Heart left ventricle (tissue), 16 donors: ENCODE results near the gene SARNP. TPM values are rescaled to one million over a fixed set of nuclear protein-coding genes. Genes with fewer than 3 reads are reported as not detected.

Experiments used
- ATAC-seq, 4 donors: fragments of 200-7000 bp; cut with Tn5 transposase; one replicate each; pipeline ENCODE4 v1.9.1; 2020 to 2022; ENCODE audit warnings: moderate library complexity in 4 of 4, mild to moderate bottlenecking in 3 of 4, moderate number of reproducible peaks in 1 of 4
- DNase-seq, 5 donors: peaks; one replicate each; pipeline ENCODE4 v3.0.0-alpha.2; 2020
- H3K27ac ChIP-seq, 12 donors: fragments of 200-600 bp; sonication (generic) in 4 of 12; one replicate each; pipeline versions ENCODE4 v1.5.0 to v1.8.0; 2016 to 2022; ENCODE audit warnings: mild to moderate bottlenecking in 2 of 12
- H3K27me3 ChIP-seq, 9 donors: fragments of 200-600 bp; sonication (generic) in 2 of 9; one replicate each; pipeline versions ENCODE4 v1.5.1 to v1.8.0; 2016 to 2022; ENCODE audit warnings: mild to moderate bottlenecking in 3 of 9
- H3K36me3 ChIP-seq, 9 donors: fragments of 200-600 bp; sonication (generic) in 2 of 9; one replicate each; pipeline versions ENCODE4 v1.5.0 to v1.8.0; 2018 to 2022; ENCODE audit warnings: mild to moderate bottlenecking in 2 of 9
- H3K4me1 ChIP-seq, 12 donors: fragments of 200-600 bp; sonication (generic) in 4 of 12; one replicate each; pipeline versions ENCODE4 v1.5.0 to v1.8.0; 2016 to 2022; ENCODE audit warnings: mild to moderate bottlenecking in 3 of 12
- H3K4me3 ChIP-seq, 12 donors: fragments of 200-600 bp; sonication (generic) in 4 of 12; one replicate each; pipeline versions ENCODE4 v1.5.0 to v1.8.0; 2017 to 2022; ENCODE audit warnings: mild to moderate bottlenecking in 9 of 12, moderate library complexity in 4 of 12
- H3K9me3 ChIP-seq, 12 donors: fragments of 200-600 bp; sonication (generic) in 4 of 12; one replicate each; pipeline versions ENCODE4 v1.5.0 to v1.8.0; 2016 to 2022; ENCODE audit warnings: mild to moderate bottlenecking in 1 of 12
- POLR2A ChIP-seq, 2 donors: fragments of 450-650 bp; IDR thresholded peaks; one replicate each; pipeline ENCODE4 v1.6.1; 2017; ENCODE audit warnings: antibody characterized with exemption in 2 of 2, mild to moderate bottlenecking in 2 of 2, moderate library complexity in 2 of 2
- WGBS, 4 donors: extraction: QIAGEN DNeasy Blood & Tissue Kit in 2 of 4; methylation state at CpG; one replicate each; pipeline versions ENCODE4 v1.1.5 to v1.1.7; 2013 to 2018; 5-methylcytosine and 5-hydroxymethylcytosine counted together
- intact Hi-C, 10 donors: fragments of 100-400 bp; cut with DNase I; formaldehyde crosslinking; loops; one replicate each; pipeline versions ENCODE4 v1.11.1 to v1.14.2; 2022
- polyA plus RNA-seq, 2 donors: library from polyadenylated mRNA; stranded (reverse); fragments of 200-250 nt; gene quantifications; one replicate each; pipeline ENCODE4 v1.2.3, GENCODE V29; 2013
- total RNA-seq, 9 donors: library from RNA; depleted of rRNA in 2 of 9; stranded (reverse); fragments of >200 nt in 2 of 9; fragmentation: NEBNext Ultra II Directional in 3 of 9; extraction: Animal tissue kit (Norgen Biotek cat#: 25700) in 3 of 9; gene quantifications; one replicate each; pipeline versions ENCODE4 v1.1.0 to v1.2.4, GENCODE V29; 2016 to 2023
- TF ChIP-seq, protein P1 (sequence below), 12 donors: fragments of 200-600 bp; sonication (generic) in 4 of 12; IDR thresholded peaks; one replicate each; pipeline versions ENCODE4 v1.5.0 to v1.8.0; 2018 to 2022; ENCODE audit warnings: antibody characterized with exemption in 12 of 12, mild to moderate bottlenecking in 5 of 12
- donor health status: ischemic (EF 13 %, LVEDD 7.1; RV severe dilation, severe dysfunction).
- donor health status: healthy with polysubstance abuse.
- donor health status: DM: no; HTN: yes; CAD: no.
- donor health status: DM: no; HTN: no; CAD: no.
- donor health status: ischemic (EF 25% LVEDD 6.9; RV normal size, moderate dysfunction).
- donor health status: ischemic (EF 25% LVEDD 5.7; RV mildly dilated, moderate dysfunction).
- donor health status: healthy.
- donor health status: DM: yes; HTN: yes; CAD: no.
- donor health status: ischemic (EF 35%, LVEDD 5.7; RV mildly dilated, moderate dysfunction).
- donor health status: nonischemic (EF 11% LVEDD 7.7; RV severe dilation, severe dysfunction).
- donor health status: DM: yes; HTN: yes; CAD: no.
- donor health status: PGD.
- donor health status: ischemic (EF 29% LVEDD 5.4; RV normal size, mild dysfunction).
- donor health status: nonischemic (EF 23%, LVEDD 6.1; RV moderate dilation, normal function).

Gene SARNP
- total and polyA plus RNA-seq, 11 donors, result 47.2 to 138 (median 55.9) TPM

DNA sequence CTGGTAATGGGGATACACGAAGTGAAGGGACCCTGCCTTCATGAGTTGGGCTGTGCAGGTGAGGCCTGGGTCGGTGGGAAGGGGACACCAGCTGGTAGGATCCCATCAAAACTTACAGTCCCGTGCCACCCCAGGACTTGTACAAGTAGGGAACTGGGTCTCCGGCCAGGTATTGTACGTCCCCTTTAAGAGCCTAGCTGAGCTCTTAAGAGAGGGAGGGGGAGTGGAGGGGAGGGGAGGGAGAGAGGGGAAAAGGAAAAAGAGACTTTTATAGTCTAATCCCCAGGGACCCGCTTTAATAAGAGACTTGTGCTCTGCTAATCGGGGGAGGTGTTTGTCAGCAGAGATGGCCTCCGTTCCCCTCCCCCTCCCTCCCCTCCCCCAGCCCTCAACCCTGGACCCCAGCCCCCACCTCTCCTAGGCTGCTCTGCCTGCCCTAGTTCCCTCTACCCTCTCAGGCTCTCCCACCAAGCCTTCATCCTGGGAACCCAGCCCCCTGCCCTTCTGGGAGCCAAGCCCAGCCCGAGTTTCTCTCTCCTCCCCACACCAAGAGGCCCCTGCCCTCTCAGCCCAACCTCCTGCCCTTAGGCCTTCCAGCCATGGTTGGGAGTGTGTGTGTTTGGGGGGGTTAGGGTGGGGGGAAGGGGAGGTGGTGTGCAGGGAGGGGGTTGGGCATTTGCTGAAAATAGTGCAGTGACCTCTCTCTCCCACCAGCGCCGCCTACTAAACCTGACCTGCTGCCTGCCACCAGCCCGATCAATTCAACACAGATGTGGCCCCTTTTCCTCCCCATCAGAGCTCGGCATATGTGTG lies 72.0 kb downstream of the SARNP start:
- Histone ChIP-seq H3K36me3 (peaks cover 0 to 11% (median 0%) of the 10 kb centered on the region in 9 donors), H3K27me3 (peaks cover 0 to 6% (median 0%) of the 10 kb centered on the region in 9 donors), H3K4me1 (peaks cover 0 to 52% (median 28%) of the 10 kb centered on the region in 12 donors), H3K4me3 (peak overlapping the region in 9 of 12 donors; percentile 15 to 79 (median 27)), H3K9me3 (no peaks in the 10 kb centered on the region), H3K27ac (peak overlapping the region in 8 of 12 donors; percentile 34 to 66 (median 62))
- intact Hi-C loops, result loop anchor here in 2 of 10 donors (5.0 to 10.0 kb wide), 2 partner anchors 47 to 279 kb away; partner anchors contain the start of gene IKZF4 (in 1 of the 2)
- 14 to 20% (median 18%) methylated on average over 12 to 13 of the region's 13 CpGs for WGBS, 4 donors
- DNase-seq (peak in 1 of 5 donors; percentile 63), ATAC-seq (peak; percentile 5 to 44 (median 12))
- TF ChIP-seq POLR2A (IDR thresholded peaks at IDR 0.05), result no peak
- TF ChIP-seq, protein P1, sequence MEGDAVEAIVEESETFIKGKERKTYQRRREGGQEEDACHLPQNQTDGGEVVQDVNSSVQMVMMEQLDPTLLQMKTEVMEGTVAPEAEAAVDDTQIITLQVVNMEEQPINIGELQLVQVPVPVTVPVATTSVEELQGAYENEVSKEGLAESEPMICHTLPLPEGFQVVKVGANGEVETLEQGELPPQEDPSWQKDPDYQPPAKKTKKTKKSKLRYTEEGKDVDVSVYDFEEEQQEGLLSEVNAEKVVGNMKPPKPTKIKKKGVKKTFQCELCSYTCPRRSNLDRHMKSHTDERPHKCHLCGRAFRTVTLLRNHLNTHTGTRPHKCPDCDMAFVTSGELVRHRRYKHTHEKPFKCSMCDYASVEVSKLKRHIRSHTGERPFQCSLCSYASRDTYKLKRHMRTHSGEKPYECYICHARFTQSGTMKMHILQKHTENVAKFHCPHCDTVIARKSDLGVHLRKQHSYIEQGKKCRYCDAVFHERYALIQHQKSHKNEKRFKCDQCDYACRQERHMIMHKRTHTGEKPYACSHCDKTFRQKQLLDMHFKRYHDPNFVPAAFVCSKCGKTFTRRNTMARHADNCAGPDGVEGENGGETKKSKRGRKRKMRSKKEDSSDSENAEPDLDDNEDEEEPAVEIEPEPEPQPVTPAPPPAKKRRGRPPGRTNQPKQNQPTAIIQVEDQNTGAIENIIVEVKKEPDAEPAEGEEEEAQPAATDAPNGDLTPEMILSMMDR (IDR thresholded peaks at IDR 0.05), result no peak

DNA sequence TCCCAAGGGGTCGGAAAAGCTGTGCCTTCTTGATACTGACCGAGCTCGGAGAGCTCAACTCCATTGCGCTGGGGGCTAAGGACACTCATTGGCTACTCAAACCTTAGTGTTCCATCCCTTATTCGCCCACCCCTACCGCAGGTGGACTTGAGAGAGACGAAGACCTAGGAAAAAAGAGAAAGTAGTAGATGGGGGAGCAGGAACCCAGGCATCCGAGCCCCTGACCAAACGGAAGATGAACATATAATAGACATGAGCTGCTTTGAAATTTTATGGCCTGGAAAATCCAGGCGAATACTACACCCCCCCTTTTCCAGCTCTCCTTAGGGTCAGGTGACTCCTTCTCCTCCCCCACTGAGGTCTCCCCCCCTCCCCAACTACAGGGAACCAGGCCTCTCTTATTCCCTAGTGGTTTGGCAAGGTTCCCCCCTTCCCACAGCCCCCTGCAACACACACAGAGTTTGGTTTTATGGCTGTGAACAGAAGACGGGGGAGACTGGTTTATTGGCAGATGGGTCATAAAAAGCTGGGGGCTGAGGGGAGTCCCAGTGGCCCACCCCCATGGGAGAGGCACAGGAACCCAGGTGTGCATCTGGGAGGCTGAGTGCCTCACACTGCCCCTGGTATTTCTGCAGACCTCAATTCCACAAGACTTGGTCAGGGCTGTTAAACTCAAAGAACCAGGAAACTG lies 73.0 kb downstream of the SARNP start:
- peak in 1 of 4 donors; percentile 1 for ATAC-seq
- Histone ChIP-seq H3K4me1 (peaks cover 0 to 52% (median 28%) of the 10 kb centered on the region in 12 donors), H3K4me3 (peak overlapping the region in 11 of 12 donors; percentile 54 to 93 (median 76)), H3K9me3 (no peaks in the 10 kb centered on the region), H3K36me3 (peaks cover 0 to 4% (median 0%) of the 10 kb centered on the region in 9 donors), H3K27ac (peak overlapping the region in 7 of 12 donors; percentile 22 to 74 (median 65)), H3K27me3 (peaks cover 0 to 6% (median 0%) of the 10 kb centered on the region in 9 donors)
- intact Hi-C loops, result loop anchor here in 5 of 10 donors (5.0 to 10.0 kb wide), 7 partner anchors 48 to 298 kb away; partner anchors contain the start of genes RPS26 (in 2 of the 5), IKZF4 (in 1 of the 5), ORMDL2 (in 1 of the 5) and SARNP (in 1 of the 5)
- WGBS, 4 donors, result 24 to 40% (median 31%) methylated on average over 10 to 11 of the region's 11 CpGs
- DNase-seq, result no peak
- no peak for TF ChIP-seq POLR2A (IDR thresholded peaks at IDR 0.05)
- TF ChIP-seq, protein P1 (IDR thresholded peaks at IDR 0.05), result no peak

DNA sequence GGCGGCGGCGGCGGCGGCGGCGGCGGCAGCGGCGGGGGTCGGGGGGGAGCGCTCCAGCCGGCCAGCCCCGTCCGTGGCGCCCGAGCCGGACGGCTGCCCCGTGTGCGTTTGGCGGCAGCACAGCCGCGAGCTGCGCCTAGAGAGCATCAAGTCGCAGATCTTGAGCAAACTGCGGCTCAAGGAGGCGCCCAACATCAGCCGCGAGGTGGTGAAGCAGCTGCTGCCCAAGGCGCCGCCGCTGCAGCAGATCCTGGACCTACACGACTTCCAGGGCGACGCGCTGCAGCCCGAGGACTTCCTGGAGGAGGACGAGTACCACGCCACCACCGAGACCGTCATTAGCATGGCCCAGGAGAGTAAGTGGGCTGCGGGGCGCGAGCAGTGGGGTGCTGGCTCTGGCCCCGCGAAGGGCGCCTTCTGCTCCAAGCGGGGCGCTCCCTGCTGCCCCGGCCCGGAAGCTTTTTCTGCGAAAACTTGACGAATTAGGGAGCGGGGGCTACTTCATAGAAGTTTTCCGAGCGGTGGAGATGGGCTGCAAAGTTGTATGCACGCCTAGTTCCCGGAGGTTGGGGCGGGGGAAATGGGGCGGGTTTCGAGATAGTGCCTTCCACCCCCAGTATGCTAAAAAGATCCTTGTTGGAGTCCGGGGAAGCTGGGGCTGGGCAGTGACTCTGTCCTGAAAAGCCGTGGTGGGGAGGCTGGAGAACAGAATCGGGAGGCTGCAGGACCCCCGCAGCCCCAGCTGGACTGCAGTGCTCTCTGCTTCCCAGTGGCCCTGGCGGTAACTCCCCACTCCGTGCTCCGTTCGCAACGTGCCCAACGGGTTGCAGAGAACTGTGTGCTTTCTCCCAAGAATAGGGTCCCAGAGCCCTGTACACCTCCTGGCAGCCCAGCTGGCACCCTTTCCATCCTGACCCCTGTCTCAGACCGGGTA lies 73.9 kb downstream of the SARNP start:
- peaks cover 0 to 52% (median 28%) of the 10 kb centered on the region in 12 donors for H3K4me1 ChIP-seq
- peak in 3 of 5 donors; percentile 61 to 78 (median 64) for DNase-seq
- peak overlapping the region; percentile 54 to 93 (median 75) for H3K4me3 ChIP-seq
- peak overlapping the region in 10 of 12 donors; percentile 27 to 74 (median 58) for H3K27ac ChIP-seq
- TF ChIP-seq POLR2A (IDR thresholded peaks at IDR 0.05), result no peak
- TF ChIP-seq, protein P1 (IDR thresholded peaks at IDR 0.05), result peak in 1 of 12 donors; percentile 24
- H3K9me3 ChIP-seq, result no peaks in the 10 kb centered on the region
- 1 to 2% (median 1%) methylated on average over 29 to 73 of the region's 73 CpGs for WGBS, 4 donors
- intact Hi-C loops, result loop anchor here in 4 of 10 donors (5.0 to 10.0 kb wide), 6 partner anchors 54 to 299 kb away; partner anchors contain the start of genes RPS26 (in 2 of the 4), IKZF4 (in 1 of the 4), ORMDL2 (in 1 of the 4) and SARNP (in 1 of the 4)
- peak in 3 of 4 donors; percentile 5 to 21 (median 13) for ATAC-seq
- no peaks in the 10 kb centered on the region for H3K36me3 ChIP-seq
- H3K27me3 ChIP-seq, result peaks cover 0 to 6% (median 0%) of the 10 kb centered on the region in 9 donors
